Bone marrow (tissue), 2 donors: Measurements from ENCODE around the gene GRIK2.

Experiments used
- DNase-seq, 2 donors: peaks; one replicate each; lab custom pipeline; 2025; lab: John Stamatoyannopoulos, UW

Gene GRIK2

DNA sequence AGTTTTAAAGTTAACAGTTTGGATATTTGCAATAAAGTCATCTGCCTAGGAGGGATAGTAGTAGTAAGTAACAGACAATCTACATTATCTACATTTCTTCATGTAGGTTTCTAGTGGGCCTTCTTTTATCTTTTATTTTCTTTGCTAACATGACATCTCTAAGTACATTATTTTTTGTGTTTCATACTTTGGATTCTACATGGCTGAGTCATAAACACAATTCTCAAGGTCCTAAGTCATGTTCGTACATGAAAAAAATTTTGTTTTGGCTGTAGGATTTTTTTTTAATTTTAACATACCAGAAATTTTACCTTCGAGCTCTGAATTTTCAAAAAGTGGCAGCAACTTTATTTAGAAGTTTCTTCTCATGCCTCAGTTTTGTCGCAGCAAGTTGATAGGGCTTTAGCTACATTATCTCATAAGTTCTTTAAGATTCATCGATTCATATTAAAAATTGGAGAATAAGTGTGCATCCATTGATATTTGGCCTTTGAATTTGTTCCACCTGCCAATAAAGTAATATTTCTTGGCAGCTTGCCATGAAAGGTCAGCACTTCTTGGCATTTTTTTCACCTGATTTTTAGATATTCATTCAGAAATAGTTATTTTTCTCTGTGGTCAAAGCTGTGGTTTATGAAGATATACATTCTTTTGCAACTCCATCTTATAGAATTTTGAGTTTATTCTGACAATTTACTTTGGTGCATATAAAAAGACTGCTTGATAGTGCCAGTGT is 146.2 kb downstream of the GRIK2 start:
- DNase-seq = no peak

DNA sequence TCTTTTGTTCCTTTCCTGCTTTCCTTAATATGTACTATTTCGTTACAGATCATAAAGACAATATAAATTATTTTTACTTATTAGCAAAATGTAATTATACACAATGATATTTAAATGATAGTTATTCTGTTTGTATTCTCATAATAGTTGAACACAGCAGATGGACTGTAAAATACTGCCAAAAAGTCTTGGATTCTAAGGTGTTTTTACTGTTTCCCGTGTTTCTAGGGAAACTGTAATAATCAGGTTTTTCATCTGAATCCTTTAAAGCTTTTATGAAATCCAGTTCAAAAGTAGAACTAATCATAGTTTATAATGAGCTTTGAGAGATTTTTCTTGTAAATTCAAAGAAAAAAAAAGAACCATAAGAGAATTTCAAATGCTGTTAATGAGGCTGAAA is 148.4 kb downstream of the GRIK2 start:
- DNase-seq = no peak

DNA sequence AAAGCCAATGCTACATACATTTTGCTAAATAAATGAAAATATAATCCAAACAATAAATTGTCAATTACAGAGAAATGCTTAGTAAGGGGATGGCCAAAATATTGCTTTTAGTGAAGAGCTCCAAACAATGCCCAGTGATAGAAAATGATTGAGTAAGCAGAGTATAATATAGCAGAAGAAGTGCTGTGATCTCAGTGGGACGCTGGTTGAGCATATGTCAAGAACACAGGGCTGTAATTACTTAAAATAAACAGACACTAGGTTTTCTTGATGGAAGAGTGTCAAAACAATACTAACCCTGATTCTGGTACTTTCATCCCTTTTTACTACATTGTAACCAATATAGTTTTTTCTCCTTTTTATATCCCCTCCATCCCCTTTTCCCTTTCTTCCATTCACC is 150.3 kb downstream of the GRIK2 start:
- DNase-seq = no peak

DNA sequence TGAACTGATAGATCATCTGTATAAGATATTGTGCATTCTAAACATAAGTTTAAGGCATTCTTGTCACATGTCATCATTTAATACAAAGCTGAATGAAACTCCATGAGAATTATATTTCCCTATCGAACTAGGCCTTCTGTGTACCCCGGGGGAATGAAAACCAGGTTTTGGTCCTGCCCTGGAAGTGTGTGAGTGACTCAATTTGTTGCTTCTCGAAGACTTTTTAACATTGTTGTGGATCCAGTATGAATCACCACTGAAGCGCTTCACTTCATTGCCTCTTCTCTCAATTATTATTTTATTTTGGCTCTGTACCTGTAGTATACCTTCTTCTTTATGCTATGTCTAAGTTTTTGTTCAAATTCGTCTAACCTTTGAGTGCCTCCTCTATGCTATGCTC is 150.8 kb downstream of the GRIK2 start:
- no peak for DNase-seq

DNA sequence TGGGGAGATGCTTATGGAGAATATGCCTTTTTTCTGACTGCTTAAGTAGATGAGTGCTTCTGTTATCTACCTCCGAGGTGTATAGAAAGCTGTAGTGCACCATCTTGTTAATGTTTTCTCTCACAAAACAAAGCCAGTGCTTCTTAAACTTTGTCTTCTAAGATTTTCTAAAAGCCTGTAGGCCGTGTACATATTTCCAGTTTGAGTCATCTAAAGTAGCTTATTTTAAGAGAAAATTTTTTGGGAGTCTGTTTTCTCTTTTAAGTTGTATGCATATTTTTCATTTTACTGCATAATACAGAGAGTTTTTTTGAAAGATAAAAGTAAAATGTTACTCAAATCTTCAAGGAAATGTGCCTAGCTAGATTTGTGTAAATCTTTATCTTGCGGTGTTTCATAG is 151.7 kb downstream of the GRIK2 start:
- no peak for DNase-seq

DNA sequence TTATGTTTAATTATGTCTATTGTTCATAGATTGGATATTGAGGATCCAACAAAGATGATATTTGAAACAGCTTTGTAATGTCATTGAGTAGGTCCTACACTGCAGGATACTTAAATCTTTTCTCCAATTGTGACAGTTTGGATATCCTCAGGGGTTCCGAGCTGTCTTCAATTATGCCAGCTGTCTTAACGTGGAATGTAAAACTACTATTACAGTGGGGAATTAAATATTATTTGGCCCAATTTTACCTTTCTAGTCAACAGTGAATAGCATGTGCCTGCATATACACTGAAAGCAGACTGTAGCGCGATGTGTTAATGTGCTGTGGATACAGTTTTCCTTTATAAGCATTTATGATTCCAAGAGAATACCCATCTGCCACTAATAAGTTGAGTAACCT is 156.9 kb downstream of the GRIK2 start:
- DNase-seq = no peak

DNA sequence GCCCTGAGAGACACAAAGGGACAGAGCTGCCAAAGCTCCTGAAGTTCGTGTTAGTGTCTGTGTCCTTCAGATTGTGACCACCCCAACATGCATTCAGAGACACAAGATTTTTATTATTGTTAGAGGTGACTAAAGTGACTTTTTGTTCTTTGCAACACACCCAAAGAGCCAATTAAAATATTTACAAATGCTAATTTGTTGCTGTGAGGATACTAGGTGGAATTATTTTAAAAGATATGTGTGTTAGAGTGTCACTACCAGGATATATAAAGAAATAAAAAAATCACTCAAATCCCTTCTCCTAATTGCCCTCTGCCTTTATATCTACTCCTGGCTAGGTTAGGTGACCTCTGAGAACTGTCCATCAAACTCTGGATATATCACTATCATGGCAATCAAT is 160.7 kb downstream of the GRIK2 start:
- no peak for DNase-seq

DNA sequence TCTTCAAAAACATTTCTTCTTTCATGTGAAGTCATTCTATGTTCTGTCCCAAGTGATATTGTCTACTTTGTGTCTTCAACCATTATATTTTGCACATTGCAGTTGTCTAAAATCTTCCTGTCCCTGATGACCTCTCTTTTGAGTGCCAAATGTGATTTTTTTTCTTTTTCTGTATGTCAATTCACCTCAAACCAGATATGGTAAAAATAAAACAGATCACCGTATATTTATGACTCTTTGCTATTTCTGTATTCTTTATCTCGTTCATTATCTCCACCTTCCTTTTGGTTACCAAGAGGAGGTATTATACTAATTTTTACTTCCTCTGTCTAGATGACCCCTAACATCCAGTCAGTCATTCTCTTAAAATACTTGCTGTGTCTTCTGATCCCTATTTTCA is 165.2 kb downstream of the GRIK2 start:
- DNase-seq = no peak

DNA sequence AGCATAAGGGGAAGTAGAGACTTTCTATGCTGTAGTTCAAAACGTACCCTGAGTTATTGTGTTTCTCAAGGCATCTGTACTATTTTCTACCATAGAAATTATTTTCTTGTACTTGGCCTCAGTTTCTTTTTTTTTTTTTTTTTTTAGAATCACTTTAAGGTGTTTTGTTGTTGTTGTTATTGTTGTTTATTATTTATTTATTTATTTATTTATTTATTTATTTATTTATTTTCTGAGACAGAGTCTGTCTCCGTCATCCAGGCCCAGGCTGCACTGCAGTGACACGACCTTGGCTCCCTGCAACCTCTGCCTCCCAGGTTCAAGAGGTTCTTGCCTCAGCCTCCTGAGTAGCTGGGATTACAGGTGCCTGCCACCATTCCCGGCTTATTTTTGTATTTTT is 179.1 kb downstream of the GRIK2 start:
- DNase-seq = no peak

DNA sequence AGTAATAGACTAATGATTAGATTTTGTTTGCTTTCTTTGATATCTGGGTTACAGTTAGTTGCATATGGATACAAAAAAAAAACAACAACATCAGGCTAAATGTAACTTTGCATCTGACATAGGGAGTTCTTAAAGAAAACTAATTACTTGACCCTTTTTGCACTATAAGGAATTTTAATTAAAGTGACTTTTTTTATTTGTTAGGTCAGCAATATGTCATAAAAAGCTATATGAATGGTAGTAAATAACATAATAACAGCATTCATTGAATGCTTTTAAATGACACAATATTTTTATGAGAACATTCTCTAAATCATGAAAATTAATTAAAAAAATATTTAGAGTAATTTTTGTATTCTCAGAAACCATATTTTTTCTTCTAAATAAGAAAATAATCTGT is 183.6 kb downstream of the GRIK2 start:
- no peak for DNase-seq

DNA sequence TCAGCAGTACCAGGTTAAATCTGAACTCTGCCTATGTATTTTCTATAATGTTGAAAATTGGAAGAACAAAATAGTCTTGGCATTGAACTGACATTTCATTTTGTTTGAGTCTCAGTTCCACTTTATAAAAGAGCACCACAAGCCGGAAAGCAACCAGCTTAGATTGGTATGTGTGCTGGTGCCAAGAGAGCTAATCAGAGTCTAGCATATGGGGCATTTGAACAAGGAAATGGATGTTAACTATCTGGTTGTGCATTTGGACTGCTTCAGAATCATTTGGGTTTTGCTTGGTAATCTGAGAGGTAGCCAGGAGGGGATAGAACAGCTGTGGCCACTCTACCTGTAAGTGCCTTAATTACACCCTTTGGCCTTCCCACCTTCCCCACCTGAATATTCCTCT is 184.8 kb downstream of the GRIK2 start:
- no peak for DNase-seq

DNA sequence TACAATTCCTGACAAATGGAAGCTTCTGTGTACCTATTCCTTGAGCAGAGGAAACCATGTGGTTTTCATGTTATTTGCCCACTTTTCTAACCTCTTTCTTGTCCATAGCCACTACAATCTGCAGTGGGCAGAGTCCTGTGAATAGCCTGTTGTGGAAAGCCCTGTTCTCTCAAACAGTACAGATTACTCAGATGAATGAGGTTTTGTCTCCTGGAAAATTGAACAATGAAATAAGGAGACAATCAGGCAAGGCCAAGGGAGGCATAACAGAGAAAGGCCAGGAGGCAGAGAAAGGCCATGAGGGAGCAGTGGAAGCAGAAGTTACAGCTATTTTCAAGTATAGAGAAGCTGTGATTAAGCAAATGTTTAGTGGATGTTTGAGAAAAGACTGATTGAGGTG is 189.3 kb downstream of the GRIK2 start:
- DNase-seq = no peak

DNA sequence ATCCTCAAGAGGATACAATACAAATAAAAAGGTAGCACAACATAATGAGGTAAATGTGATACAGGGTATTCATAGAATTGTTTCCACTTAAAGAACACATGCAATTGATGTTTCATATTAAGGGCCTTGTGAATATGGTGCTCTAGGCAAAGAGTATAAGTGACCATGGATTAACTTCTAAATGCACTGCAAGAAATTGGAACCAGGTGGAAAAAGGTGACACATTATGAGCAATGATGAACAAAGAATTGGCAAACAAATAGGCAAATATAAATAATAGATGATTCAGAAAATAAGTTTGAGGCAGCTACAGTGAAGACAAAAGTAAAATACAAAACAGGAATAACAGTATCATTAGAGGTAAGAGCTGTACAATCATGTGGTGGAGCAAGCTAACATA is 192.0 kb downstream of the GRIK2 start:
- no peak for DNase-seq

DNA sequence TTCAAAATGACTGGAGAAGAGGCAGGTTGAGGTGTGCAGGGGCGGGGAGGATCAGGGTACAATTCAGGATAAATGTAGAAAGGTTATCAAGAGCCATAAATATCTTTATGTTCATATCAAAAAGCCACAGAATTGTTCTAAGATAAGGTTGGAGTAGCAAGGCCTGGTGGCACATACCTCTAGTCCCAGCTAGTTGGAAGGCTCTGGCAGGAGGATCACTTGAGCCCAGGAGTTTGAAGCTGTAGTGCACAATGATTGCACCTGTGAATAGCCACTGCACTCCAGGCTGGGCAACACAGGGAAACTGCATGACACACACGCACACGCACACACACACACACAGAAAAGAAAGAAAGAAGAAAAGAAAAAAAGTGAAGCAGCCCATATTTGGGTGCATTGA is 194.8 kb downstream of the GRIK2 start:
- no peak for DNase-seq

DNA sequence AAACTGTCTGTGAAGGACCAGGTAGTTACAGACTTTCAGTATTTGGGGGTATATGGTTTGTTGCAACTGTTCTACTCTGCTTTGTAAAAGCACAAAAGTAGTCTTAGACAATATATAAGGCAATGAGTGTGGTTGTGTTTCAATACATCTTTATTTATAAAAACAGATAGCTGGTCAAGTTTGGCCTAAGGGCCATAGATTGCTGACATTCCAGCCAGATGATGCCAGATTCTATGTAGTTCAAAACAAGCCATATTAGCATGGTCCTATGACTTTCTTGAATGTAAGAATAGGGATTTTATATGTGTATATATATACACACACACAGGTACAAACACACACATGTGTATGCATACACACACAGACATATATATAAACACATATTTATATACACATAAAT is 201.8 kb downstream of the GRIK2 start:
- no peak for DNase-seq

DNA sequence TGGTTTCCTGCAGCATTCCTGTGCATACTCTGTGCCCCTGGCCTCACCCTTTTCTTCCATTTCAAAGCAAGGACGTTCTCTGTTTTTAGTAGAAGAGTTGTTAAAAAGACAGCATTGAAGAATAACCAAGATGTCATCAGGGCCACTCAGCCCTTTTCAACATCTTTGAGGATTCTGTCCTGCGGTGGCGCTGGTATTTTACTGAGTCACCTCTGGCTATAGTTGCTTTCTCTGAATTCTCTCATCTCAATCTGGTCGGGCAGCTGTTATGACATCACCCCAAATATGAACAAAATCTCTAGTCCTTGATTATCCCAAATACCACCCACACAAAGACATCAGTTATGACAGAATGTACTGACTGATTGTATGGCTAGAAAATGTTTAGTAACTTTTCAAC is 204.2 kb downstream of the GRIK2 start:
- DNase-seq = no peak

DNA sequence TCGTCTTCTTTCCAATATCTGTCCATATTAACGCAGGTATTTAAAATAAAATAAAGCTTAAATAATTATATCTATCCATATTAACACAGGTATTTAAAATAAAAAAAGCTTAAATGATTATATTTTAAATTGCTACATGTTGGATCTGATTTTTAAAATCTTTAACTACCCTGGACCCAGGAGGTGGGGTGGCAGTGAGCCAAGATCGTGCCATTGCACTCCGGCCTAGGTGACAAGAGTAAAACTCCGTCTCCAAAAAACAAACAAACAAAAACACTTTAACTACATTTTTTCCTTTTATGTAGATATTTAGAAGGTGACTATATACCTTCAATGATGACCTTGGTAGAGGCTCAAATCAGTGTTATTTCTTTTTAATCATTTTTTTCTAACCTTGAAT is 211.9 kb downstream of the GRIK2 start:
- no peak for DNase-seq

DNA sequence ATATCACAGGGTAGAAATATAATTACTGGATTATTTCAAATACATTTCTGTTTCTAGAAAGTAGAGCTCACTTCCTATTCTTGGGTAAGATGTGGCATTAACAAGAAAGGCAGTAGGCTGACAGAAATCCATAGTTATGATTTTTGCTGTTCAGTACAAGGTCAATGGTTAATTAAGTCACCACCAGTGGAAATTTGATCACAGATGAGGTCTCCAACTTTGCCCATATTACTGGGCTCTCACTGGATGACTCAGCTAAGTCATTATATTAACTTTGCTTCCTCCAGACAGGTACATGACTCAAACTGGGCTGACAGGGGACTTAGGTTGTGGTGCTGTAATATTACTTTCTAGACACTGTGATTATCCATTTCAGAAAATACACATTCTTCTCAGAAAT is 212.4 kb downstream of the GRIK2 start:
- no peak for DNase-seq

DNA sequence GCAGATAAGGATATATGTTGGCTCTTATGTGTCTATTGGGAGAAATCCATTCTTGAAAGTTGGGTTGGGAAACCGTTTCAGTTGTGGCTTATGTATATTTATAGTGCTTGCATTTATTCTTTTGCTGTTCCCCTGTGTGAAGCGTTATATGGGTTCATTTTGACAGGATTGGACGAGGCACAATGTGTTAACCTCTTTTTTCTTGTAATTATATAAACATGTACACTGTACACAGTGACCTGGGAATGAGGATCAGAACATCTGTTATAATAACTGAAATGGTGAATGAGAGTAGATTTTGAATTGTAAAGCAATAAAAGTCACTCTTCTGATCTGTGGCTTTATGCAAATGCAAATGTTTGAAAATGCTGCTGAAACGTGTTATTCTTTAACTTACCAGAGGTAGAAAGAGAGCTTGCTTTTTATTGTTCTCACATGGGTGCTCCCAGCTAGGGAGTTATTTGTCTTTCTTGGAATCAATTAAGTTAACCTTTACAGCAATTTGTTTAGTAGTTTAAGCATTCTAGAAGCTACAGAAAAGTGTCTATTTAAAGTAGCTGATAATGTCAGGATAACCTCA is 213.7 kb downstream of the GRIK2 start:
- no peak for DNase-seq

DNA sequence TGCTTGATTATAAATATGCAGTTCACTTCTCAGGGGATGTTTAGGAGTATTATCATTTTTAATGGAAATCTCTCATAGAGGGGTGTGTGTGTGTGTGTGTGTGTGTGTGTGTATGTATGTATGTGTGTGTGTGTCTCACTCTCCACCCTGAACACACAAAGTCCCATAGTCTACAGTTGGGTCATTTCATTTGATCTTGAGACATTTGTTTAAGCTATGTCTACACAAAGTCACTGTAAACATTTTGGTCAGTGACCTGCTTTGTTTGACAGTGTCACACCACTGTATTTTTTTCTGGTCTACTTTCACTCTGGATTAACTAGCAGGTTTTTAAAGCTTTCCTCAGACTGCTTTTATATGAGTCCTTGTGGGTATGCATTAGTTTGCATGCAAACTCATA is 215.2 kb downstream of the GRIK2 start:
- DNase-seq = no peak

DNA sequence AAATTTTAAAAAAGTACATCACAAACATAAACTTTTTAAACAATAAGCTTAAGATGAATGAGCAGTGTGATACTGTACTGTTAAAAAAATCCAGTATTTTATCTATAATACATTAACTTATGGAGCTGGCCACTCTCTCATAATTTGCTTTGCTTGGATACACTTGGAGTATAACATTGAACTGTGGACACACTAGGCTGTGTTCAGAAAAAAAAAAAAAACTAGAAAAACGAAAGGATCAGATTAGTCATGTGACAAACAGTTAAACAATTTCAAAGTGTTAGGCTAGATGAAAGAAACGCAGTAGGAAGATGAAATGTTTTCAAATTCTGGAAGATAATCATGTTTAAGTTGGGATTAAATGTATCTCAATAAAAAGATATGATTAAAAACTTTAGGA is 220.0 kb downstream of the GRIK2 start:
- no peak for DNase-seq

DNA sequence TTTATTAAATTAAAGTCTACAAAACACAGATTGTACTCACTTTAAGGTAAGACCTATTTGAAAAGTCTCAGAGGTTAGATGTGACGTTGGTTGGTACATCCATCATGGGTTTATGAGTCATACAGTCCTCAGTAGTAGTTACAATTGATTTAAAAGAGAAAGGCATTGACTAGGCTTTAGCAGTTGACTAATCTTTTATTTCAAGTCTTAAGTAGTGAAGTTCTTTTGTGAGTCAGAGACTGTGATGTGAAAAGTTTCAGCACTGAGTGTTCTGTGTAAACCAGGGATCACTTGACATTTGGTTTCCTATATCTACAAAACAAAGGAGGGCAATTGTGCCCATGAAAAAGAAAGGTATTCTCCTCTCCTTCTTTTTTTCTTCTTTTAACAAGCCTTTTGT is 221.3 kb downstream of the GRIK2 start:
- no peak for DNase-seq

DNA sequence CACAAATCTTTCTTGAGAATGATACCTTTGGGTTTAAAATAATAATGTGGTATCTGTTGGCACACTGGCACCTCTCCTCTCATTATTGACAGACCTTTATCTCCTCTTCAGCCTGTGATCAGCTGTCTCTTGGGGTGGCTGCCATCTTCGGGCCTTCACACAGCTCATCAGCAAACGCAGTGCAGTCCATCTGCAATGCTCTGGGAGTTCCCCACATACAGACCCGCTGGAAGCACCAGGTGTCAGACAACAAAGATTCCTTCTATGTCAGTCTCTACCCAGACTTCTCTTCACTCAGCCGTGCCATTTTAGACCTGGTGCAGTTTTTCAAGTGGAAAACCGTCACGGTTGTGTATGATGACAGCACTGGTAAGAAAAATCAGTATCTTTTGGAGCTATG is 232.8 kb downstream of the GRIK2 start:
- no peak for DNase-seq

DNA sequence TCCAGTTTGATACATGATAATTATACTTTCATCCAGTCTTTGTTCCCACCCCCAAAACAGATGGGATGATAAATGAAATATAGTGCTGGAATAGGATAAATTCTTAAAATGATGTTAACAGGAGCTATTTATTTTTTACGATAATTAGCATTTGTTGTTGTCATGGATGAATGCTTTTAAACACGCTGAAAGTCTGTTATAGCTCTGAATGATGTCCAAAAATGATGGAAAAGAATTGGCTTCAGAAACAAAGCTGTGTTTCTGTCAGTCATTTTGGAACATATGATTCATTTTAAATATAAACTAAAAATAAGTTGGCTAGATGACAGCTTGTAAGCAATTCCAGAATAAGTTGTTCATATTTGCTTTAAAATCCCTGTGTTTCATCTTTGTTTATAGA is 237.4 kb downstream of the GRIK2 start:
- DNase-seq = no peak
